Subcutaneous abdominal adipose tissue (tissue), 5 donors: ENCODE results near the gene PARD3B.

ENCODE experiments used
- H3K27ac ChIP-seq: one replicate; pipeline ENCODE4 v1.7.0; 2013; ENCODE audit warnings: low read depth, mild to moderate bottlenecking, inconsistent platforms, low read length, moderate library complexity
- H3K27me3 ChIP-seq, 5 donors: one replicate each; pipeline ENCODE4 v1.7.0; 2013; ENCODE audit warnings: low read length in 5 of 5, inconsistent platforms in 1 of 5; ENCODE audit not compliant: control insufficient read depth in 5 of 5, insufficient read depth in 4 of 5
- H3K36me3 ChIP-seq, 5 donors: one replicate each; pipeline ENCODE4 v1.7.0; 2013; ENCODE audit warnings: low read length in 5 of 5; ENCODE audit not compliant: control insufficient read depth in 5 of 5, insufficient read depth in 5 of 5
- H3K4me1 ChIP-seq, 5 donors: one replicate each; pipeline ENCODE4 v1.7.0; 2013; ENCODE audit warnings: low read length in 5 of 5, mild to moderate bottlenecking in 3 of 5, moderate library complexity in 1 of 5; ENCODE audit not compliant: control insufficient read depth in 5 of 5, insufficient read depth in 5 of 5
- H3K4me3 ChIP-seq, 5 donors: one replicate each; pipeline ENCODE4 v1.7.0; 2013; ENCODE audit warnings: low read length in 5 of 5, low read depth in 1 of 5
- H3K9ac ChIP-seq, 5 donors: one replicate each; pipeline ENCODE4 v1.7.0; 2013; ENCODE audit warnings: low read length in 5 of 5, mild to moderate bottlenecking in 4 of 5, moderate library complexity in 3 of 5
- H3K9me3 ChIP-seq, 5 donors: one replicate each; pipeline ENCODE4 v1.7.0; 2013; ENCODE audit warnings: low read length in 5 of 5; ENCODE audit not compliant: control insufficient read depth in 5 of 5
- donor health status: healthy.
- donor health status: healthy.
- donor health status: healthy.
- donor health status: healthy.
- donor health status: healthy.

PARD3B gene

GRCh38 chr2:205324355-205324754 is 779.1 kb downstream of the PARD3B start:
- H3K9me3 ChIP-seq = no peaks in the 10 kb centered on the region
- H3K4me1 ChIP-seq = peaks cover 0 to 4% (median 0%) of the 10 kb centered on the region in 5 donors
- H3K27me3 ChIP-seq = no peaks in the 10 kb centered on the region
- no peaks in the 10 kb centered on the region for H3K36me3 ChIP-seq
- H3K27ac ChIP-seq = no peak overlapping the region
- no peak overlapping the region for H3K4me3 ChIP-seq
- no peak overlapping the region for H3K9ac ChIP-seq

- no peaks in the 10 kb centered on the region for H3K9me3 ChIP-seq
- no peak overlapping the region for H3K9ac ChIP-seq
- no peak overlapping the region for H3K27ac ChIP-seq
- H3K4me1 ChIP-seq = no peaks in the 10 kb centered on the region
- H3K4me3 ChIP-seq = no peak overlapping the region
- H3K27me3 ChIP-seq = no peaks in the 10 kb centered on the region
- H3K36me3 ChIP-seq = no peaks in the 10 kb centered on the region
These were observed 788.1 kb downstream of the PARD3B start for GRCh38 chr2:205333351-205333750.

- no peak overlapping the region for H3K9ac ChIP-seq
- no peaks in the 10 kb centered on the region for H3K36me3 ChIP-seq
- H3K27ac ChIP-seq = no peak overlapping the region
- H3K4me1 ChIP-seq = no peaks in the 10 kb centered on the region
- H3K27me3 ChIP-seq = no peaks in the 10 kb centered on the region
- H3K9me3 ChIP-seq = no peaks in the 10 kb centered on the region
- no peak overlapping the region for H3K4me3 ChIP-seq
These were observed 792.0 kb downstream of the PARD3B start for GRCh38 chr2:205337274-205337673.

- no peaks in the 10 kb centered on the region for H3K4me1 ChIP-seq
- H3K9me3 ChIP-seq = no peaks in the 10 kb centered on the region
- no peak overlapping the region for H3K9ac ChIP-seq
- H3K27me3 ChIP-seq = no peaks in the 10 kb centered on the region
- no peak overlapping the region for H3K27ac ChIP-seq
- H3K4me3 ChIP-seq = no peak overlapping the region
- H3K36me3 ChIP-seq = no peaks in the 10 kb centered on the region
These were observed 792.9 kb downstream of the PARD3B start for GRCh38 chr2:205338156-205338555.

GRCh38 chr2:205343103-205343502 is 797.8 kb downstream of the PARD3B start:
- no peaks in the 10 kb centered on the region for H3K27me3 ChIP-seq
- no peak overlapping the region for H3K9ac ChIP-seq
- H3K36me3 ChIP-seq = no peaks in the 10 kb centered on the region
- no peak overlapping the region for H3K27ac ChIP-seq
- no peak overlapping the region for H3K4me3 ChIP-seq
- no peaks in the 10 kb centered on the region for H3K4me1 ChIP-seq
- H3K9me3 ChIP-seq = no peaks in the 10 kb centered on the region

GRCh38 chr2:205346649-205347048 is 801.4 kb downstream of the PARD3B start:
- H3K4me1 ChIP-seq = no peaks in the 10 kb centered on the region
- no peaks in the 10 kb centered on the region for H3K9me3 ChIP-seq
- H3K9ac ChIP-seq = no peak overlapping the region
- H3K36me3 ChIP-seq = peaks cover 0 to 2% (median 0%) of the 10 kb centered on the region in 5 donors
- H3K27ac ChIP-seq = no peak overlapping the region
- H3K4me3 ChIP-seq = no peak overlapping the region
- no peaks in the 10 kb centered on the region for H3K27me3 ChIP-seq

GRCh38 chr2:205347899-205348298 is 802.6 kb downstream of the PARD3B start:
- Histone ChIP-seq H3K4me1 (no peaks in the 10 kb centered on the region), H3K36me3 (peaks cover 0 to 2% (median 0%) of the 10 kb centered on the region in 5 donors), H3K27me3 (no peaks in the 10 kb centered on the region), H3K9me3 (no peaks in the 10 kb centered on the region), H3K27ac (no peak overlapping the region), H3K4me3 (no peak overlapping the region), H3K9ac (no peak overlapping the region)

- Histone ChIP-seq H3K9ac (no peak overlapping the region), H3K4me3 (no peak overlapping the region), H3K9me3 (no peaks in the 10 kb centered on the region), H3K27me3 (no peaks in the 10 kb centered on the region), H3K36me3 (peaks cover 0 to 2% (median 0%) of the 10 kb centered on the region in 5 donors), H3K27ac (no peak overlapping the region), H3K4me1 (no peaks in the 10 kb centered on the region)
These were observed 806.8 kb downstream of the PARD3B start for GRCh38 chr2:205352094-205352493.

GRCh38 chr2:205352593-205352992 is 807.3 kb downstream of the PARD3B start:
- Histone ChIP-seq H3K36me3 (peaks cover 0 to 2% (median 0%) of the 10 kb centered on the region in 5 donors), H3K4me1 (no peaks in the 10 kb centered on the region), H3K4me3 (no peak overlapping the region), H3K9me3 (no peaks in the 10 kb centered on the region), H3K27ac (no peak overlapping the region), H3K9ac (no peak overlapping the region), H3K27me3 (no peaks in the 10 kb centered on the region)

GRCh38 chr2:205357732-205358131 is 812.5 kb downstream of the PARD3B start:
- H3K36me3 ChIP-seq = no peaks in the 10 kb centered on the region
- no peaks in the 10 kb centered on the region for H3K4me1 ChIP-seq
- no peak overlapping the region for H3K9ac ChIP-seq
- H3K27ac ChIP-seq = no peak overlapping the region
- no peaks in the 10 kb centered on the region for H3K9me3 ChIP-seq
- no peak overlapping the region for H3K4me3 ChIP-seq
- no peaks in the 10 kb centered on the region for H3K27me3 ChIP-seq

- no peak overlapping the region for H3K27ac ChIP-seq
- H3K27me3 ChIP-seq = no peaks in the 10 kb centered on the region
- no peaks in the 10 kb centered on the region for H3K36me3 ChIP-seq
- H3K9ac ChIP-seq = no peak overlapping the region
- no peaks in the 10 kb centered on the region for H3K9me3 ChIP-seq
- H3K4me1 ChIP-seq = no peaks in the 10 kb centered on the region
- no peak overlapping the region for H3K4me3 ChIP-seq
These were observed 813.1 kb downstream of the PARD3B start for GRCh38 chr2:205358351-205358815.
